Large intestine (tissue), 3 donors: ENCODE data around the gene NELFB. TPM values are rescaled to one million over a fixed set of nuclear protein-coding genes. Genes with fewer than 3 reads are reported as not detected.

Source experiments
- DNase-seq, 2 donors: peaks; one replicate each; pipeline versions ENCODE4 v3.0.0 to v3.0.0-alpha.2; 2013
- H3K27ac ChIP-seq: one replicate; pipeline ENCODE4 v1.5.1; 2013; ENCODE audit warnings: low read length
- H3K27me3 ChIP-seq: 2 replicates; pipeline ENCODE4 v1.6.1; 2013; ENCODE audit warnings: low read length; ENCODE audit not compliant: control insufficient read depth, insufficient read depth
- H3K36me3 ChIP-seq: 2 replicates; pipeline ENCODE4 v1.6.1; 2013; ENCODE audit warnings: low read length; ENCODE audit not compliant: control insufficient read depth, insufficient read depth
- H3K4me1 ChIP-seq: one replicate; pipeline ENCODE4 v1.6.1; 2013; ENCODE audit warnings: low read length; ENCODE audit not compliant: control insufficient read depth, insufficient read depth
- H3K4me3 ChIP-seq: one replicate; pipeline ENCODE4 v1.5.1; 2013; ENCODE audit warnings: low read length
- H3K9me3 ChIP-seq: one replicate; pipeline ENCODE4 v1.6.1; 2013; ENCODE audit warnings: mild to moderate bottlenecking, low read depth, low read length, moderate library complexity; ENCODE audit not compliant: control insufficient read depth
- WGBS: methylation state at CpG from one replicate; pipeline ENCODE4 v1.1.5; 2013; ENCODE audit warnings: low lambda C conversion rate; ENCODE audit not compliant: insufficient coverage; 5-methylcytosine and 5-hydroxymethylcytosine counted together
- polyA plus RNA-seq: library from polyadenylated mRNA; unstranded; fragments of 120-200 nt; gene quantifications from one replicate; pipeline ENCODE4 v1.2.1, GENCODE V29; 2013

NELFB gene
- polyA plus RNA-seq, 1 donor: 45.9 TPM

DNA sequence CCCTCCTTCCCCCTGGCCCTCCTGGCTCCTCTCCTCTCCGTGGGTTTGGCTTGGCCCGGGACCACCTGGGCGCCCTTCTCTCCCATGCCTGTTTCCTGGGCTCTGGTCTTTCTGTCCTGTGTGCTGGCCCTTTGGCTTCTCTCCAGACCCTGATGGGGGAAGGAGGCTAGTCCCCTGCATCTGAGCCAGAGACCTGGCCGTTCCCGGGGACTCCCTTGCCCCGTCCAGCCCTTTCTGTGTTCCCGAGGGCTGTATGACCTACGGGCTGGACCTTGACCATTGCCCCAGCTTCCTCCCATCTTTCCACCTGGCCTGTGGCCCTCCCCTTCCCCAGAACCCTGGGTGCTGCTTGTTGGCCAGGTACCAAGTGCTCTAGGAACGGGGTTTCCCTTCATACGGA, 8.4 kb downstream of the NELFB start:
- Histone ChIP-seq H3K36me3 (peaks cover 53% of the 10 kb centered on the region), H3K9me3 (peaks cover 5% of the 10 kb centered on the region), H3K27me3 (no peaks in the 10 kb centered on the region), H3K4me1 (no peaks in the 10 kb centered on the region), H3K4me3 (no peak overlapping the region), H3K27ac (no peak overlapping the region)
- no peak for DNase-seq
- 93% methylated on average over 3 of the region's 10 CpGs for WGBS

DNA sequence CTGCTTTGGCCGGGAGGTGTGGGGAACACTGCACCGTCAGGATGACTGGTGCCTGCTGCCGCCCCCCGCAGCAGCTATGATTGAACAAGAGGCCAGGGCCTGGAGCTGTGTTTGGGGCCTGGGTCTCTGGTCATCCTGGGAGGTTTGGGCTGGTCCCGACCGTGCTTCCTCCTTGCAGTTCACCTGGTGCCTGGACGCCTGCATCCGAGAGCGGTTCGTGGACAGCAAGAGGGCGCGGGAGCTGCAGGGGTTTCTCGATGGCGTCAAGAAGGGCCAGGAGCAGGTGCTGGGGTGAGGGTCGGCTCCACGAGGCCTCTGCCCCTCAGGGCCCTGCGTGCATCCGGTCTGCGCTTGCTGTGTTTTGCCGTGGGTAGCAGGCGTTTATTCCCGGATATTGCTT, 8.9 kb downstream of the NELFB start:
- H3K9me3 ChIP-seq: peaks cover 5% of the 10 kb centered on the region

DNA sequence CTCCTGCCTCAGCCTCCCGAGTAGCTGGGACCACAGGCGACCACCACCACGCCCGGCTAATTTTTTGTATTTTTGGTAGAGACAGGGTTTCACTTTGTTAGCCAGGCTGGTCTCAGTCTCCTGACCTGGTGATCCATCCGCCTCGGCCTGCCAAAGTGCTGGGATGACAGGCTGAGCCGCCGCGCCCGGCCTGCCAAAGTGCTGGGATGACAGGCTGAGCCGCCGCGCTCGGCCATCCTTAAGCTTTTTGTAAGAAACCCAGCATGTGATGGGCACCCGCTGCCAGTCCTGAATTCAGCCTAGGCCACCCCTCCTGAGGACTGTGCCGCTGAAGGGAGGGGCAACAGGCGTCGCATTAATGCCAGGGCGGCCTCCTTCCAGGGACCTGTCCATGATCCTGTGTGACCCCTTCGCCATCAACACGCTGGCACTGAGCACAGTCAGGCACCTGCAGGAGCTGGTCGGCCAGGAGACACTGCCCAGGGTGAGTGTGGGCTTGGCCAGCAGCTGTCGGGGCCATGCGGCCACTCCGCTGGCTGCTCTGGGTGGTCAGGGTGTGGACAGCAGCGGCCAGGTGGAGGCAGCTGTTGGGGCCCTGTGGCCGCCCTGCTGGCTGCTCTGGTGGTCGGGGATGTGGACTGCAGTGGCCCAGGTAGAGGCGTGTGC, 10.5 kb downstream of the NELFB start:
- Histone ChIP-seq H3K36me3 (peaks cover 63% of the 10 kb centered on the region), H3K27ac (no peak overlapping the region), H3K4me3 (no peak overlapping the region), H3K27me3 (no peaks in the 10 kb centered on the region), H3K9me3 (peaks cover 5% of the 10 kb centered on the region), H3K4me1 (no peaks in the 10 kb centered on the region)
- no CpG with 5 or more reads among the region's 29 CpGs for WGBS
- DNase-seq: no peak

More for the DNA sequence above, 8.9 kb downstream of the NELFB start:
- Histone ChIP-seq H3K27me3 (no peaks in the 10 kb centered on the region), H3K27ac (no peak overlapping the region), H3K4me3 (no peak overlapping the region), H3K36me3 (peaks cover 56% of the 10 kb centered on the region), H3K4me1 (no peaks in the 10 kb centered on the region)
- no peak for DNase-seq
- WGBS: no CpG with 5 or more reads among the region's 22 CpGs

DNA sequence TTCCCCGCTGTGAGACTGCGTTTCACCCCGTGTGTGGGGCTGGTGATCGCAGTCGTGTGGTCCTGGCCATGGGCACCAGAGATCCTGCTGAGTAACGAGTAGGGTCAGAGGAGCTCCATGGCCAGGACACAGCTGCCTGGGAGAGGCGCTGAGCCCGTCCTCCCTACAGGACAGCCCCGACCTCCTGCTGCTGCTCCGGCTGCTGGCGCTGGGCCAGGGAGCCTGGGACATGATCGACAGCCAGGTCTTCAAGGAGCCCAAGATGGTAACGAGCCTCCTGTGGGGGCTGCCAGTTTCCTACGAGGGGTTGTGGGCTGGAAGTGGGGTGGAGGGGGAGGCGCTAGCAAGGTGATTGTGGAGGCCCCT, 11.0 kb downstream of the NELFB start:
- Histone ChIP-seq H3K9me3 (peaks cover 7% of the 10 kb centered on the region), H3K27me3 (no peaks in the 10 kb centered on the region), H3K4me1 (no peaks in the 10 kb centered on the region), H3K36me3 (peaks cover 68% of the 10 kb centered on the region), H3K4me3 (no peak overlapping the region), H3K27ac (no peak overlapping the region)
- no CpG with 5 or more reads among the region's 15 CpGs for WGBS
- no peak for DNase-seq

DNA sequence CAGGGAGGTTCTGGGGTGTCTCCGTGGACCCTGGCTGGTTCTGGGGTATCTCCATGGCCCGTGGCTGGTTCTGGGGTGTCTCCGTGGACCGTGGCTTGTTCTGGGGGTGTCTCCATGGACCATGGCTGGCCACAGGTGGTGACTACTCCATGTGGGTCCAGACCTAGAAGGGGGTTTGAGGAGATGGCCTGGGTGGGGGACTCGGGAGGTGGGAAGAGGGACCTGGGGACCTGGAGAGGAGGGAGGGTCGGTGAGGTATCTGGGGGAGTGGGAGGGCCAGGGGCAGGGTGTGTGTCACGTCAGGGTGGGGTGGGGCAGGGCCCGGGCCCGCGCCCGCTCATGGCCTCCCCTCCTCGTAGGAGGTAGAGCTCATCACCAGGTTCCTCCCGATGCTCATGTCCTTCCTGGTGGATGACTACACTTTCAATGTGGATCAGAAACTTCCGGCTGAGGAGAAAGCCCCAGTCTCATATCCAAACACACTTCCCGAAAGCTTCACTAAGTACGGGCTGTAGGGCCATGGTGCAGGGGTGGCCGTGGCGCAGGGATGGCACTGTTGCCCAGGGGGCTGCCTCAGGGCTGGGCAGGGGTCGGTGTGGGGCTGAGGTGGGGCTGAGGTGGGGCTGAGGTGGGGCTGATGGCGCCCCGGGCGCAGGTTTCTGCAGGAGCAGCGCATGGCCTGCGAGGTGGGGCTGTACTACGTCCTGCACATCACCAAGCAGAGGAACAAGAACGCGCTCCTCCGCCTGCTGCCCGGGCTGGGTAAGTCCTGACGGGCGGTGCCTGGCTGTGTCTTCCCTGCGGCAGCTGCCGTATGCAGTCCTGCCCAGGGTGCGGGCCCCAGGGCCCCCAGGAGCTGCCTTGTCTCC, 11.7 kb downstream of the NELFB start:
- H3K4me3 ChIP-seq: no peak overlapping the region
- no peaks in the 10 kb centered on the region for H3K4me1 ChIP-seq
- peaks cover 6% of the 10 kb centered on the region for H3K9me3 ChIP-seq
- DNase-seq: no peak
- no CpG with 5 or more reads among the region's 34 CpGs for WGBS
- H3K36me3 ChIP-seq: peaks cover 67% of the 10 kb centered on the region
- no peak overlapping the region for H3K27ac ChIP-seq
- H3K27me3 ChIP-seq: no peaks in the 10 kb centered on the region

DNA sequence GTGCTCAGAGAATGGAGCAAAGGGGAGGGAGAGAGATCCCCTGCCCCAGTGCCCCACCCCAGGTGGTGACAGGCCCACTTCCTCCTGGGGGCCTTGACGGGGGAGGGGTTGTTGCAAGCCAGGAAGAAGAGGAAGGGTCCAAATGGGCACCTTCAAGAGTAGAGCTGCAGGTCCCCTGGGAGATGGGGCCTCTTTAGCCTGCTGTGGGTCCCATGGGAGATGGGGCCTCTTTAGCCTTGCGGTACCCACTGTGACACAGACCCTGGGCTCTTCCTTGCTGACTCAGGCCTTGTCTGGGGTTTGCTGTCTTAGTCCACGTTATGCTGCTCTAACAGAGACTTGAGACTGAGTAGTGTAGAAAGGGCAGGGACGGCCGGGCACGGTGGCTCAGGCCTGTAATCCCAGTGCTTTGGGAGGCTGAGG, 12.8 kb downstream of the NELFB start:
- Histone ChIP-seq H3K4me1 (no peaks in the 10 kb centered on the region), H3K4me3 (no peak overlapping the region), H3K36me3 (peaks cover 75% of the 10 kb centered on the region), H3K27ac (no peak overlapping the region), H3K27me3 (no peaks in the 10 kb centered on the region), H3K9me3 (peaks cover 13% of the 10 kb centered on the region)
- DNase-seq: no peak
- no CpG with 5 or more reads among the region's 6 CpGs for WGBS

DNA sequence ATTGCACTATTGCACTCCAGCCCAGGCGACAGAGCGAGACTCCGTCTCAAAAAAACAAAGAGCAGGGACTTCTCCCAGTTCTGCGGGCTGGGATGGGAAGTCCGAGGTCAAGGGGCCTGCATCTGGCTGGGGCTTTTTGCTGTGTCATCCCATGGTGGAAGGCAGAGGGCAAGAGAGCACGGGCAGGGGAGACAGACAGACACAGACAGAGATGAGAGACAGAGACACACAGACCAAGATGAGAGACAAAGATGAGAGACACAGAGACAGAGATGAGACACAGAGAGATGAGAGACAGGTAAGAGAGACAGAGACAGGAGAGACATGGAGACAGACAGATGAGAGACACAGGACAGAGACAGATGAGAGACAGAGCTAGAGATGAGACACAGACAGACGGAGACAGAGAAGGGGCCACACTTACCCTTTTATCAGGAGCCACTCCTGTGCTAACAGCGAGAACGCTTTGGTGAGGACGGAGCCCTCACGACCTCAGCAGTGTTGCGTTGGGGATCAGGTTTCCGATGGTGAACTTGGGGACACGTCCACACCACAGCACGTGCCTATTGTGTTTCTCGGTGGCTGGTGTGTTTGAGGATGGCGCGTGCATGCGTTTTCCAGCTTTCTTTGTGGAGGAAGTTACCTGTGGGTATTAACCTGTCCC, 13.5 kb downstream of the NELFB start:
- H3K27me3 ChIP-seq: no peaks in the 10 kb centered on the region
- H3K36me3 ChIP-seq: peaks cover 75% of the 10 kb centered on the region
- H3K4me1 ChIP-seq: no peaks in the 10 kb centered on the region
- no peak for DNase-seq
- H3K9me3 ChIP-seq: peaks cover 13% of the 10 kb centered on the region
- 88% methylated on average over 1 of the region's 19 CpGs for WGBS
- H3K27ac ChIP-seq: no peak overlapping the region
- H3K4me3 ChIP-seq: no peak overlapping the region

DNA sequence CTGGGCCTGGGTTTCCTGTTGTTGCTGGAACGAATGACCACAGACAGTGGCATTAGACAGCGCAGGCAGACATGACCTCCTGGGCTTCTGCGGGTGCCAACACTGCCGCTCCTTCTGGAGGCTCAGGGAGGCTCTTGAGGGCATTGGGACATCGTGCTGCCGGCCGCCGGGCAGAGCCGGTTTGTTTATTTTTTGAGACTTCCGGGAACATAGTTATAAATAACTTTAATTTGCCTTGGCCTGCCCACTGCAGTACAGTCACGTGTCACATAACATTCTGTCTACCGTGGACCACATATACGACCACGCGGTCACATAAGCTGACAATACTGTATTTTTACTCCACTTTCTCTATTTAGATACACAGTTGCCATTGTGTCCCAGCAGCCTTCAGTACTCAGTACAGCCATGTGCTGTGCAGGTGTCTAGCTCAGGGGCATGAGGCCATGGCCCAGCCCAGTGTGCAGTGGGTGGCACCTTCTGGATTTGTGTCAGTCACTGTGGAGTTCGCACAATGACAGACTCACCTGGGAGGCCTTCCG, 14.2 kb downstream of the NELFB start:
- no peak for DNase-seq
- Histone ChIP-seq H3K4me1 (peaks cover under 1% of the 10 kb centered on the region), H3K27me3 (no peaks in the 10 kb centered on the region), H3K4me3 (no peak overlapping the region), H3K36me3 (peaks cover 75% of the 10 kb centered on the region), H3K27ac (no peak overlapping the region), H3K9me3 (peaks cover 13% of the 10 kb centered on the region)
- no CpG with 5 or more reads among the region's 17 CpGs for WGBS

DNA sequence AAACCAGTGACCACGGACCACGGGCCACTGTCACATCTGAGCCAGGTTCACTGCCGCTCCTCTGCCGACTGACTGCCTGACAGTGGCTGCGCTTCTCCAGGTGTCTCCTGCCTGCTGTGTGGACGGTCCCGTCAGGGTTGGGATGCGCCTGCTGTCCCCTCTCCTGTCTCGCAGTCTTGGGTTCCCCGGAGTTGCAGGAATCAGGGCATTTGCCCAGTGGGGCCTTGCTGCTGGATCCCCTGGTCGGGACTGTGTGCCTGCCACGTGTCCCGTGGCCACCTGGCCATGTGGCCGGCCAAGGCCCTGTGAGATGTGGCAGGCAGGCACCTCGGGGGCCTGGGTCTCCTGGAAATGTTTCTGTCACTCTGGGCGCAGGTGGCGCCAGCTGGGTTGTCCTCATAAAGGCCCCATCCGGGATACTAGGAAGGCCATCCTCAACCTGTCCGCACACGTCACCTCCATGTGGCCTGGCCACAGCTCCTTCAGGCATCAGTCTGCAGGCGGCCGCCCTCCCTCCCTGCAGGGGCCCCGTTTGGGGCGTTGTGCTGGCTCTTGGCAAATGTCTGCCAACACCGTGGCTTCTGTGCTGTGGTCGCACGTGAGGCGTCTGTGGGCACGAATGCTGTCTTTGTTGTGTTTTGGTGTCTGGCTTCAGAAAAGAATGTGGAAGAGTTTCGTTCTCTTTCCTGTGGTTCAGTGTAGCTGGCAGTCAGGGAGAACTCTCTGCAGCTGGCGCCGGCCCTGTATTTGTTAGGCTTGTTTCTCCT, 16.0 kb downstream of the NELFB start:
- H3K4me1 ChIP-seq: peaks cover 11% of the 10 kb centered on the region
- no peak for DNase-seq
- no CpG with 5 or more reads among the region's 32 CpGs for WGBS
- H3K27me3 ChIP-seq: no peaks in the 10 kb centered on the region
- H3K36me3 ChIP-seq: peaks cover 64% of the 10 kb centered on the region
- H3K4me3 ChIP-seq: no peak overlapping the region
- H3K9me3 ChIP-seq: peaks cover 11% of the 10 kb centered on the region
- no peak overlapping the region for H3K27ac ChIP-seq

DNA sequence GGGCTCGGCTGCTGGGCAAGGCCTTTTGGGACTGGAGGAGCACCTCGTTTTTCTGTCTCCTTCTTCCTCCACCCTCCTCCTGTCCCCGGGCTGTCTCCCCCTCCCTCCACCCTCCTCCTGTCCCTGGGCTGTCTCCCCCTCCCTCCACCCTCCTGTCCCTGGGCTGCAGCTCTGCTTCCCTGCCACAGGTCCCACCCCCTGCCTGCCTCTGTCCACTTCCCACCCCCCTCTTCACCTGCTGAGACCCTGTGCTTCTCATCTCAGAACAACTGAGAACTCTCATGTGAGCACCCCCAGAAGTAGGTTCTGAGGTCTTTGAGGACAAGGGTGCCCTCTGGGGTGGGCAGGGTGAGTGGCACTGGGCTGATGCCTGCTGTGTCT, 16.6 kb downstream of the NELFB start:
- Histone ChIP-seq H3K4me3 (no peak overlapping the region), H3K4me1 (peaks cover 16% of the 10 kb centered on the region), H3K27me3 (no peaks in the 10 kb centered on the region), H3K27ac (no peak overlapping the region), H3K9me3 (peaks cover 13% of the 10 kb centered on the region), H3K36me3 (peaks cover 59% of the 10 kb centered on the region)
- whole genome bisulfite sequencing: no CpG with 5 or more reads among the region's 3 CpGs
- DNase-seq: no peak
